Islet of Langerhans (tissue), 1 donor: ENCODE measurements around the gene FLCN.
"Not testable (repeated sequence)": the region's sequence is repeated elsewhere in the genome, so short reads cannot be mapped to it uniquely, and the experiment has no call there.

Experiments used
- FAIRE-seq: peaks from one replicate; lab custom pipeline; 2011; peaks lifted over from hg19 to GRCh38; lab: Jason Lieb, UNC

The FLCN gene

GRCh38 chr17:17184985-17185757, 51.8 kb downstream of the FLCN start:
- FAIRE-seq: not testable (repeated sequence)

- no peak for FAIRE-seq
These were observed 53.2 kb downstream of the FLCN start for GRCh38 chr17:17183744-17184143.

GRCh38 chr17:17182598-17183136, 54.3 kb downstream of the FLCN start:
- no peak for FAIRE-seq

- no peak for FAIRE-seq
These were observed 55.0 kb downstream of the FLCN start for GRCh38 chr17:17181666-17182597.

GRCh38 chr17:17180741-17181525, 56.0 kb downstream of the FLCN start:
- no peak for FAIRE-seq

GRCh38 chr17:17180141-17180603, 56.8 kb downstream of the FLCN start:
- no peak for FAIRE-seq

GRCh38 chr17:17179371-17179827, 57.6 kb downstream of the FLCN start:
- FAIRE-seq: no peak

- no peak for FAIRE-seq
These were observed 59.8 kb downstream of the FLCN start for GRCh38 chr17:17177176-17177575.

GRCh38 chr17:17176341-17176740, 60.6 kb downstream of the FLCN start:
- no peak for FAIRE-seq

GRCh38 chr17:17175917-17176316, 61.1 kb downstream of the FLCN start:
- no peak for FAIRE-seq

- FAIRE-seq: no peak
These were observed 61.6 kb downstream of the FLCN start for GRCh38 chr17:17175340-17175739.

- no peak for FAIRE-seq
These were observed 63.0 kb downstream of the FLCN start for GRCh38 chr17:17173921-17174320.

GRCh38 chr17:17172990-17173389, 64.0 kb downstream of the FLCN start:
- no peak for FAIRE-seq

GRCh38 chr17:17172001-17172939, 64.7 kb downstream of the FLCN start:
- FAIRE-seq: no peak

GRCh38 chr17:17171186-17171585, 65.8 kb downstream of the FLCN start:
- FAIRE-seq: no peak

GRCh38 chr17:17170346-17170985, 66.5 kb downstream of the FLCN start:
- FAIRE-seq: no peak

GRCh38 chr17:17169396-17169795, 67.6 kb downstream of the FLCN start:
- FAIRE-seq: no peak

- FAIRE-seq: no peak
These were observed 68.6 kb downstream of the FLCN start for GRCh38 chr17:17168401-17168800.

GRCh38 chr17:17167986-17168385, 69.0 kb downstream of the FLCN start:
- FAIRE-seq: no peak

- no peak for FAIRE-seq
These were observed 69.6 kb downstream of the FLCN start for GRCh38 chr17:17167356-17167755.
